Right lobe of liver (tissue), 6 donors: Measurements from ENCODE around the gene MSMO1. TPM values are rescaled to one million over a fixed set of nuclear protein-coding genes. Genes with fewer than 3 reads are reported as not detected.

Source experiments
- ATAC-seq, 4 donors: fragments of 200-7000 bp; cut with Tn5 transposase; one replicate each; pipeline ENCODE4 v1.9.1; 2020; ENCODE audit warnings: mild to moderate bottlenecking in 4 of 4, moderate library complexity in 4 of 4
- DNase-seq, 3 donors: peaks; one replicate each; pipeline ENCODE4 v3.0.0-alpha.2; 2020
- H3K27ac ChIP-seq, 3 donors: fragments of 200-600 bp; one replicate each; pipeline ENCODE4 v1.8.0; 2022
- H3K27me3 ChIP-seq, 2 donors: fragments of 200-600 bp; one replicate each; pipeline ENCODE4 v1.8.0; 2022
- H3K36me3 ChIP-seq, 4 donors: fragments of 200-600 bp; sonication (generic) in 1 of 4; one replicate each; pipeline versions ENCODE4 v1.5.1 to v1.8.0; 2017 to 2022; ENCODE audit warnings: control low read depth in 1 of 4
- H3K4me1 ChIP-seq, 4 donors: fragments of 200-600 bp; sonication (generic) in 1 of 4; one replicate each; pipeline versions ENCODE4 v1.5.1 to v1.8.0; 2017 to 2022; ENCODE audit warnings: control low read depth in 1 of 4
- H3K4me3 ChIP-seq, 3 donors: fragments of 200-600 bp; one replicate each; pipeline ENCODE4 v1.8.0; 2022
- H3K9me3 ChIP-seq, 4 donors: fragments of 200-600 bp; sonication (generic) in 1 of 4; one replicate each; pipeline versions ENCODE4 v1.5.1 to v1.8.0; 2017 to 2022; ENCODE audit warnings: control low read depth in 1 of 4
- POLR2A ChIP-seq: fragments of 450-650 bp; IDR thresholded peaks from one replicate; pipeline ENCODE4 v1.6.1; 2017; ENCODE audit warnings: antibody characterized with exemption, mild to moderate bottlenecking
- WGBS: methylation state at CpG from one replicate; pipeline ENCODE4 v1.1.6; 2018; ENCODE audit warnings: low coverage, low lambda C conversion rate; ENCODE audit not compliant: insufficient coverage; ENCODE audit errors: missing lambda C conversion rate; 5-methylcytosine and 5-hydroxymethylcytosine counted together
- intact Hi-C, 2 donors: fragments of 100-400 bp; cut with DNase I; formaldehyde crosslinking; loops; one replicate each; pipeline versions ENCODE4 v1.11.2 to v1.14.1; 2022
- total RNA-seq, 6 experiments: library from RNA; depleted of rRNA in 2 of 6; stranded (reverse); fragments of >200 nt in 2 of 6; fragmentation: NEBNext Ultra II Directional in 3 of 6; extraction: Animal tissue kit (Norgen Biotek cat#: 25700) in 3 of 6; gene quantifications; one replicate each; pipeline versions ENCODE4 v1.1.0 to v1.2.4, GENCODE V29; 2016 to 2023
- TF ChIP-seq, protein P1 (sequence below), 4 donors: fragments of 200-600 bp in 3 of 4; fragments of 450-650 bp in 1 of 4; IDR thresholded peaks; one replicate each; pipeline versions ENCODE4 v1.5.1 to v1.8.0; 2016 to 2022; ENCODE audit warnings: antibody characterized with exemption in 4 of 4, mild to moderate bottlenecking in 2 of 4
- donor health status: DM: no; HTN: yes; CAD: no.
- donor health status: DM: no; HTN: no; CAD: no.
- donor health status: DM: no; HTN: no; CAD: no.
- donor health status: DM: no; HTN: yes; CAD: no.
- donor health status: DM: no; HTN: yes; CAD: no.

The MSMO1 gene
- total RNA-seq, 6 experiments from 2014 or later, result 81.8 to 368 (median 122) TPM

- peak overlapping the region in 1 of 3 donors; percentile 17 for H3K27ac ChIP-seq
- no peak for DNase-seq
- H3K4me3 ChIP-seq, result no peak overlapping the region
- peak; percentile 55 to 85 (median 70) for ATAC-seq
- TF ChIP-seq, protein P1, sequence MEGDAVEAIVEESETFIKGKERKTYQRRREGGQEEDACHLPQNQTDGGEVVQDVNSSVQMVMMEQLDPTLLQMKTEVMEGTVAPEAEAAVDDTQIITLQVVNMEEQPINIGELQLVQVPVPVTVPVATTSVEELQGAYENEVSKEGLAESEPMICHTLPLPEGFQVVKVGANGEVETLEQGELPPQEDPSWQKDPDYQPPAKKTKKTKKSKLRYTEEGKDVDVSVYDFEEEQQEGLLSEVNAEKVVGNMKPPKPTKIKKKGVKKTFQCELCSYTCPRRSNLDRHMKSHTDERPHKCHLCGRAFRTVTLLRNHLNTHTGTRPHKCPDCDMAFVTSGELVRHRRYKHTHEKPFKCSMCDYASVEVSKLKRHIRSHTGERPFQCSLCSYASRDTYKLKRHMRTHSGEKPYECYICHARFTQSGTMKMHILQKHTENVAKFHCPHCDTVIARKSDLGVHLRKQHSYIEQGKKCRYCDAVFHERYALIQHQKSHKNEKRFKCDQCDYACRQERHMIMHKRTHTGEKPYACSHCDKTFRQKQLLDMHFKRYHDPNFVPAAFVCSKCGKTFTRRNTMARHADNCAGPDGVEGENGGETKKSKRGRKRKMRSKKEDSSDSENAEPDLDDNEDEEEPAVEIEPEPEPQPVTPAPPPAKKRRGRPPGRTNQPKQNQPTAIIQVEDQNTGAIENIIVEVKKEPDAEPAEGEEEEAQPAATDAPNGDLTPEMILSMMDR (IDR thresholded peaks at IDR 0.05), result no peak
- no peak for TF ChIP-seq POLR2A
- H3K27me3 ChIP-seq, result no peaks in the 10 kb centered on the region
- intact Hi-C loops, result no loop called here
- no peaks in the 10 kb centered on the region for H3K9me3 ChIP-seq
- no peaks in the 10 kb centered on the region for H3K36me3 ChIP-seq
- H3K4me1 ChIP-seq, result peaks cover 0 to 23% (median 5%) of the 10 kb centered on the region in 4 donors
These were observed 38.6 kb upstream of the MSMO1 start for GRCh38 chr4:165288639-165289422.

- Histone ChIP-seq H3K36me3 (no peaks in the 10 kb centered on the region), H3K4me1 (peaks cover 0 to 23% (median 5%) of the 10 kb centered on the region in 4 donors), H3K27me3 (no peaks in the 10 kb centered on the region), H3K9me3 (no peaks in the 10 kb centered on the region), H3K4me3 (no peak overlapping the region), H3K27ac (no peak overlapping the region)
- intact Hi-C loops, result no loop called here
- no peak for ATAC-seq
- TF ChIP-seq POLR2A, result no peak
- TF ChIP-seq, protein P1 (IDR thresholded peaks at IDR 0.05), result no peak
- DNase-seq, result no peak
These were observed 38.1 kb upstream of the MSMO1 start for GRCh38 chr4:165289423-165289785.

DNA sequence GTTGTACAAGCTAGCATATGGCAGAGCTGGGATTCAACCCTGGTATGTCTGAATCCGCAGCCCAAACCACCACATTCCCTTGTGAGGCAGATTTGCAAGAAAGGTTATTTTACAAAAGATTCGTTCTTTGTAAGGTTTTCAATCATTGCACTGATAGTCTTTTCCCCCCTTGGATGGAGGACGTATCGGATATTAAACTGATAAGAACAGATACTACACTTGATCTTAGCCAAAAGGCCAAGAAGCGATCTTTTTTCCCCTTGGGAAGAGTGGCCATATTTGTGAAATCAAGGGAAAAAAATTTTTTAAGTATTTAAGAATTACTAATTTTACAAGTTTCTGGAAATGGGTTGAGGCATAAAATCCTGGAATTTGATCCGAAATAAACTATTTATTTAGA is 34.4 kb upstream of the MSMO1 start:
- Histone ChIP-seq H3K4me3 (no peak overlapping the region), H3K27ac (no peak overlapping the region), H3K9me3 (no peaks in the 10 kb centered on the region), H3K27me3 (no peaks in the 10 kb centered on the region), H3K4me1 (peaks cover 0 to 26% (median 5%) of the 10 kb centered on the region in 4 donors), H3K36me3 (peaks cover 0 to 2% (median 0%) of the 10 kb centered on the region in 4 donors)
- TF ChIP-seq, protein P1 (IDR thresholded peaks at IDR 0.05), result no peak
- TF ChIP-seq POLR2A, result no peak
- no peak for ATAC-seq
- intact Hi-C loops, result no loop called here
- WGBS, result 97% methylated on average over 6 of the region's 6 CpGs
- no peak for DNase-seq

DNA sequence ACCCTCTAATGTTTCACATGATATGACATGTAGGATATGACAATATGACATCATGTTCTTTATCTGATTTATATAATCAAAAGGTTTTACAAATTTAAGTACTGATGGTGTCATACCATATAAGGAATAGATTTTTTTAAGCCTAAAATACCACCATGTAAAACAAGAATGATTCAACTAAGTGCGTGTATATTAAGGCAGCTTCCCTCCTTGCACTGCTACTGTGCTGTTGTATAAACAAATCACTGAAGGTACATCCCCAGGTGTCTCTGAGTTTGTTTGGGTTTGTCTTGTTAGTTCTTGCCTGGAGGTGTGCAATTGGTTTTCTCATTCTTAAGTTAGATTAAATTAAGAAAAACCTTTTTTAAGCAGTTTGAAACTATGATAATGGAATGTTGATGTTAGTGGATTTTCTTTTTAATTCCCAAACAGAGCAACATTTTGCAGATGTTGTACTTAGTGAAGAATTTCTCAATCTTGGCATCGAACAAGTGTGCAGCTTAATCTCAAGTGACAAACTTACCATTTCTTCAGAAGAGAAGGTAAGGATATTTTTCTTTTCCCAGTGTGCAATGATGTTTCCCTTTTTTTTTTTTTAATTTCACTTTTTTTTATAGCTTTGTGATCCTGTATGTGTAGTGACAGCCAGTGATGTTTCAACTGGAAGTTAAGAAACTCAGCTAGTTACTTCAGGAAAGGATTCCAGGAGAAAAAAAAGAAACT is 33.4 kb upstream of the MSMO1 start:
- Histone ChIP-seq H3K36me3 (peaks cover 0 to 2% (median 0%) of the 10 kb centered on the region in 4 donors), H3K27ac (no peak overlapping the region), H3K27me3 (no peaks in the 10 kb centered on the region), H3K4me1 (peaks cover 0 to 16% (median under 1%) of the 10 kb centered on the region in 4 donors), H3K9me3 (no peaks in the 10 kb centered on the region), H3K4me3 (no peak overlapping the region)
- ATAC-seq (no peak), DNase-seq (no peak)
- WGBS, result 85% methylated on average over 2 of the region's 2 CpGs
- TF ChIP-seq, protein P1 (IDR thresholded peaks at IDR 0.05), result no peak
- TF ChIP-seq POLR2A, result no peak
- intact Hi-C loops, result no loop called here
